ENCODE data around the gene FAM24B.

Gene FAM24B

DNA sequence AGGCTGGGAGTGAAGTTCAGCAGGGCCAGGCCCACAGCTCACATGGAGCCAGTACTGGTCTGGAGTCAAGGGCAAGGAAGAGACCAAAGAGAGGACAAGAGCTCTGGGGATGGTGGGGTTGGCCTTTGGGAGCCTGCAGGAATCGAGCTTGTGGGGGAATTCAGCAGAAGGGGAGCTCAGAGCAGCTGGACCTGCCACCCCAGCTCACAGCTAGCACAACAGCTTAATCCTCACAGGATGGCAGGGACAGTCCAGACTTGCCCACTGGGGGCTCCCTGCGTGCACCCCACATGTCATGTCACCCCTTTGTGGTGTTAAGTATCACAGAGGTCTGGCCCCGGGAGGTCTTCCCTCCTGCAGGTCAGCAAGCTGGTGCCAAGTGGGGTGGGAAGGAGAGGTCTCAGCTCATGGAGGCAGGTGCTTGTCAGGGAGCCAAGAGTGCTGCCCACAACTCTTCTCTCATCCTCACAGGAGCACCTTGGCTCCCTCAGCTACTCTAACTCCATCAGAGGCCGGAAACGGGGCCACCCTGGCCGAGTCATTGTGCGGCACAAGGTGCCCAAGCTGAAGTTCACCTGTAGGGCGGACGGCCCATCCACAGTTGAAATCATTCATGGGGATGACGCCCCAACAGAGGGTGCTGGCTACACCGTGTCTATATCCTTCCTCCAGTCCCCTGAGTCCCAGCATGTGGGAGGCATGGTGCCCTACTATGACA lies 56.2 kb downstream of the FAM24B start:
- no peak for DNase-seq

DNA sequence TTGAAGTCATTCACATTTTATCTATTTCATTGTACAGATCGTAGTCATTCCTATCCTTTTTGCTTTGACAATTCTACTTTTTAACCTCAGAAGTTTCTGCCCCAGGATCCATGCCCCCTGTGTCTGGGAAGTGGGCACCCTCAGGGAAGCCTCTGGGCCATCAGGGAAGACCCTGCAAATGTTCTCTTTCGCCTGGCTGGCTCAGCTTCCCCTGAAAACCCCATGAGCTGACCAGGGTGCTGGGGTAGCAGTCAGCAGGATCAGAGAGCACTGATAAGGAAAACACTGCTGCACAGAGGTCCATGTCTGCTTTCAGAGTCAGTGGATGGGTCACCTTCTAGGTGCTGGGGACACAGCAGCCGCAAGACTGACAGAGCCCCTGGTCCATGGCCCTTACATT lies 57.6 kb downstream of the FAM24B start:
- no peak for DNase-seq

DNA sequence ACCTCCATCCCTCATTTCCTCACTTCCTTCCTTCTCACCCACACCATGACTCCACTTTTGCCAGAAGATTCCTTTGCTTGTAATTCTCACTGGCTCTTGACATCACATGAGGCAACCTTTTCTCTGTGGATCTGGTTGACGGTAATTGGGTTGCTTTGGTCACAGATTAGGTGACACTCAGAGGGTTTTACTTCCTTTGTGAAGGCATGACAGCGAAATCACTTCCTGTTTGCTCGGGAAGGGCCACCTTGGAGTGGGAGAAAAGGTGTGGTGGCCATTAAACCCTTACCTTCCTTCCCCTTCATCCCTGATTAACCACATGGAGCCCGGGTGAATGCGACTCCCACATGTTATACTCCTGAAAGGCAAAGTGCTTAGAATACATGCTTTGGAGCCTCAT lies 63.9 kb downstream of the FAM24B start:
- no peak for DNase-seq

DNA sequence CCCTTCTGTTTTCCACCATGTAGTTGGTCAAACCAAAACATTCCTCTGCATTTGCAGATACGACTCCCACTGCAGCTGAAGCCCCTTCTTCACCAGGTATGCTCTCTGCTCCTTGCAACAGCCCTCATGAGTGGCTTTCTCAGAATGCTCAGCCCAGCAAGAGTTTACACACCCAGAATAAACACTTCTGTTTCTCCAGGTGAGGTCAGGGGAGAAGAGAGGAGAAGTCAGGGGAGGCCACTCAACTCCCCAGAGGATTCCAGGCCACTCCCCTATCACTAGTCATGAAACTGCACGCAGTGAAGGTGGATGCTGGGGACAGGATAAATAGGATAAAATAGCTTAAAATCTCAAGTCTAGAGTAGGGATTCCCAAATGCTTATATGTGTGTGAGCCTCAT lies 64.9 kb downstream of the FAM24B start:
- no peak for DNase-seq

DNA sequence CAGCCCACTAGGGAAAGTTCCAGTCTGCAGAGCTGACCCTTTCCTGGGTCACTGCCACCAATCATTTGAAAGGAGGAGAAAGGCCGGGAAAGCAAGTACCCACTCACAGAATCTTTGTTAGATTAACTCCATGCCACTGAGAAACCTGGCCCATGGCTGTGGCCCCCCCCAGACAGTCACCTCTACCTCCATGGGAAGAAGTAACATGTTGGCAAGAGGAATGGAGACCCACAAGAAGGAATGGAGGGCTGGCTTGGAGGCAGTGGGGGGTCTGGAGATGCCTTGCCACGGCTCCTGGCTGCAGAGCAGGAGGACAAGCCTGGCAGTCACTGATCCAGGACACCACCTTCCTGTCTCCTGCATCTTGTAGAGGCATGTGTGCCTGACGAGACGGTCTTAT lies 66.6 kb downstream of the FAM24B start:
- no peak for DNase-seq

DNA sequence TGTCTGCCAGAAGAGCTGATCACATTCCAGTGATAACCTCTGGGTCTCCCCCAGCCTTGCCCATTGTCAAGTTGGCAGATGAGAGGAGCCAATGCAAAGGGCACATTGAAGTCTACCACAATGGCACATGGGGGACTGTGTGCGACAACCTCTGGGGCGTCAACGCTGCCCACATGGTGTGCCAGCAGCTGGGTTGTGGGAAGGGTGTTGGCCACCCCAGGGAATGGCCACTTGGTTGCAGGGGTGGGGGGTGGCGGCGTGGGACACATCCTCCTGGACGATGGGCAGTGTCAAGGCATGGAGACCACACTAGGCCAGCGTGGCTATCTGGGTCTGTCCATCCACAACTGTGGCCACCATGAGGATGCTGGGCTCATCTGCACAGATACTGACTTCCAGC lies 77.1 kb downstream of the FAM24B start:
- DNase-seq = no peak
